Measurements from ENCODE around the gene CRYZL1.

The CRYZL1 gene

DNA sequence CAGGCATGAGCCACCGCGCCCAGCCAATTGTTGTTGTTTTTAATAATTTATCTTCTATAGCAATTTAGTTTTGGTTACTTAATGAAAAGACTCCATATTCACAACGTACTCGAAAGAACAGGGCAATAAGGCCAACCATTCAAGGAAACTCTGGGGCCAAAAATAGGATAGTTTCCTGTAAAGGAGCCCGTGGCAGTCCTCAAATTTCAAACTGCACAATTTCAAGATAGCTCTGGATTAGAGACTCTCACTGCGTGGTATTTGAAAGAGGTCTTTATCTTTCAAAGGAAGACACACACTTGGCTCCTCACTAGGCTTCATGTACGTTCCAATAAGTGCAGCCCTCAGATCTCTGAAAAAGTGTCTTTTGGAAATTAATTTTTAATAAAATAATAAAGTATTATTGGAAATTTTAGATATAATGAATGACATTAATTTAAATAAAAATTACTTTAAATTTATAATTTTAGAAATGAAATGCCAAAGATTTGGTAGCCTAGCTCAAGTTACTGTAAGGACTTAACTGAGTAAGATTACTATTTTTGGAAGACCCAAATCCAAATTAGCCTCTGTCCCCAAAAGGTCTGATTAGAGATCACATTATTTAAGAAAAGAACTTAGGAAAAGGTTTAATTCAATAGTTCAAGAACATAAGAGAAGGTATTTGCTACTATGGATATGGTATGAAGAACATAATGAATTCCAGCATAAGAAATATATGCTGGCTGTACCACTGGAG, 30.4 kb downstream of the CRYZL1 start:
- TF ChIP-seq, protein P1, sequence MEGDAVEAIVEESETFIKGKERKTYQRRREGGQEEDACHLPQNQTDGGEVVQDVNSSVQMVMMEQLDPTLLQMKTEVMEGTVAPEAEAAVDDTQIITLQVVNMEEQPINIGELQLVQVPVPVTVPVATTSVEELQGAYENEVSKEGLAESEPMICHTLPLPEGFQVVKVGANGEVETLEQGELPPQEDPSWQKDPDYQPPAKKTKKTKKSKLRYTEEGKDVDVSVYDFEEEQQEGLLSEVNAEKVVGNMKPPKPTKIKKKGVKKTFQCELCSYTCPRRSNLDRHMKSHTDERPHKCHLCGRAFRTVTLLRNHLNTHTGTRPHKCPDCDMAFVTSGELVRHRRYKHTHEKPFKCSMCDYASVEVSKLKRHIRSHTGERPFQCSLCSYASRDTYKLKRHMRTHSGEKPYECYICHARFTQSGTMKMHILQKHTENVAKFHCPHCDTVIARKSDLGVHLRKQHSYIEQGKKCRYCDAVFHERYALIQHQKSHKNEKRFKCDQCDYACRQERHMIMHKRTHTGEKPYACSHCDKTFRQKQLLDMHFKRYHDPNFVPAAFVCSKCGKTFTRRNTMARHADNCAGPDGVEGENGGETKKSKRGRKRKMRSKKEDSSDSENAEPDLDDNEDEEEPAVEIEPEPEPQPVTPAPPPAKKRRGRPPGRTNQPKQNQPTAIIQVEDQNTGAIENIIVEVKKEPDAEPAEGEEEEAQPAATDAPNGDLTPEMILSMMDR (IDR thresholded peaks at IDR 0.05; ENCODE audit: control insufficient read depth, extremely low read depth, insufficient read depth), result no peak
- H3K4me3 ChIP-seq (ENCODE audit: low read depth, low read length), result no peak overlapping the region
- DNase-seq (ENCODE audit: low read depth), result no peak

- H3K4me3 ChIP-seq (ENCODE audit: low read depth, low read length), result no peak overlapping the region
- DNase-seq (ENCODE audit: low read depth), result no peak
- TF ChIP-seq, protein P1 (IDR thresholded peaks at IDR 0.05; ENCODE audit: control insufficient read depth, extremely low read depth, insufficient read depth), result no peak
Observed at GRCh38 chr21:33608559-33608958, 33.0 kb downstream of the CRYZL1 start.

DNA sequence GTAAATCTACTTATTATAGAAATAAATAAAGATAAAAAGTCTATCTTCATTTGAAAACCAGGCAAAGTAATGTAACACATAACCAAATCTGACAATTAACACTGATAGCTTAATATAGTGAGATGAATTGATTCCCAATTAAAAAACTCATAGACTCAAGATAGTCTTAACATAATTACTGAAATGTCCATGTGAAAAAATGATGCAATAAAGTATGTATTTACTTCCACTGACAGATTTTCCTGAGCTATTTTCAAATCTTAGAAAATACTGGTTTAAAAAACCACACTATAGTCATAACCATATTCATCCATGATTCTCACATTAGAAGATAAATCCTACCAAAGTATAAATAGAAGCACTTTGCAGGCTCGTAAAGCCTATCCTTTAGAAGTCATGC, 43.5 kb downstream of the CRYZL1 start:
- TF ChIP-seq, protein P1 (IDR thresholded peaks at IDR 0.05; ENCODE audit: control insufficient read depth, extremely low read depth, insufficient read depth), result no peak
- DNase-seq (ENCODE audit: low read depth), result no peak
- no peak overlapping the region for H3K4me3 ChIP-seq (ENCODE audit: low read depth, low read length)

DNA sequence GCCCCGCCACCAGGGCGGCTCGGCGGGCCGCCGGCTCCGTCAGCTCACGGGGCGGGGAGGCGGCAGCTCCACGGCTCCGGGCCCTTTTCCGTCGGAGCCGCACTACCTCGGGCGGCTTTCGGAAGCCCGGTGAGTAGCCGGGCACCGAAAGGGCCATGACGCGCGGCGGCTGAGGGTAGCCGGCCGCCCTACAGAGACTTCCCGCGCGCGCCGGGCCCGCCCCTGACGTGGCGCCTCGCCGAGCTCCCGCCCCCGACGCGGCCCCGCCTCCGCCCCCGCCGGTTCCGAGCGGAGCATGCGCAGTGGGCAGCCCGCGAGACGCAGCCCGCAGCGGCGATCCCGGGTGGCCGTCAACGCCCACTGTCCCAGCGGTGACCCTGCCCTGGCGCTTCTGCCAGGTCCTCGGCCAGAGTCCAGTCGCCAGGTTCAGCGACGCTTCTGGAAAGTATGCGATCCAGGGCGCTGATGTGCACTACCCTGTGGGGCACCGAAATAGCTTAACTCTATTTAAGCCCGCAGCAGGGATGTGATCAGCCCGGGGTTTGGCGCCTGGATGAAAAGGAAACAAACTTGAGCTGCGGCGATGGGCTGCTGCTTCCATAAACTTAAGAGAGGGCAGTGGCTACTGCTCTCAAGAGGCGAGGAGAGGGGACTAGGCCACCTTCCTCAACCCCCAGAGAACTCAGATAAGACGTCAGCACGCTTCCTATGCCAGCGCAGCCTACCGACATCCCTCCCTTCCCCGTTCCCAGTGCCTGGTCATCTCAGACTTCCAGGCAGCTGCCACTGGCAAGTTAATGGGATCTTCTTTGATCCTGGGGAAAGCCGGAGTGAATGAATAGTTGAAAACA, 52.8 kb downstream of the CRYZL1 start, which contains the start of gene DONSON:
Gene DONSON, minus strand, starts transcription at position 200 of the 851 bp plus-strand sequence. Its CDS starts 43 bp downstream, at position 157.
- DNase-seq (ENCODE audit: low read depth), result peak; percentile 41
- peak within 1 kb of the TSS; percentile 66 for H3K4me3 ChIP-seq (ENCODE audit: low read depth, low read length)
- TF ChIP-seq, protein P1 (IDR thresholded peaks at IDR 0.05; ENCODE audit: control insufficient read depth, extremely low read depth, insufficient read depth), result 0 out of 2 replicates have a peak, but pooled peaks have one; percentile 3

DNA sequence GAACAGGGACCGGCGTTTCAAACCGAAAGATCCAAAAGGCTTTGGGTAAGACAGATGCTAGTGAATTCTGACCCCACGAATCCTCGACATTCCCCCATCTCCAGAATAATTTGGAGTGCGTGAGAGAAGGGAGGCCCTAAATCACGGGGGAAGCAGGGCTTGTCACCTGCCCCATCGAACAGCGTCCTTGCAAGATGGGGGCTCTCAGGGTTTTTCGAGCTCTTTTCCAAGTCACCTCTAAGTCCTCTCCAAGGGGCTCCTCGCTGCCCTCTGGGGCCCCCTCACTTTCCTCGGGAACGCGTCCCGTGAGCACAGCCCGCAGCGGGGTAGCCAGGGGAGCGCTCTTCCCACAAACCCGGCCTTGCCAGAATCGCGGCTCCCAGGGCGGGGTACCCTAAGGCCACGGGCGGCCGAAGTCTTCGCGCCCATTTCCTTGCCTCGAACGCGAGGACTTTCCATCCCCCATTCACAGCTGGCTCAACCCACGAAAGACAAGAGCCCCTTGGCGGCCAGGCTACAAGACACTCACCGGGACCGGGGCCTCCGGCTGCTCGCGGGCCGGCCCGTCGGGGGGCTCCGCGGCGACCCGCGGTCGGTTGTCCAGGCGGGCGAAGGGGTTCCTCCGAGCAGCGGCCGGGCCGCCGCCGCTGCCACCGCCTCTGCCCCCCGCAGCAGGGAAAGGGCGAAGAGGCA, 53.6 kb downstream of the CRYZL1 start:
- DNase-seq (ENCODE audit: low read depth), result no peak
- peak overlapping the region; percentile 66 for H3K4me3 ChIP-seq (ENCODE audit: low read depth, low read length)
- TF ChIP-seq, protein P1 (IDR thresholded peaks at IDR 0.05; ENCODE audit: control insufficient read depth, extremely low read depth, insufficient read depth), result no peak

GRCh38 chr21:33586927-33587326, 54.6 kb downstream of the CRYZL1 start:
- TF ChIP-seq, protein P1 (IDR thresholded peaks at IDR 0.05; ENCODE audit: control insufficient read depth, extremely low read depth, insufficient read depth), result no peak
- no peak overlapping the region for H3K4me3 ChIP-seq (ENCODE audit: low read depth, low read length)
- no peak for DNase-seq (ENCODE audit: low read depth)

Measured in LNCaP clone FGC (cell line).